ENCODE measurements around the gene MRPL17.

MRPL17 gene

GRCh38 chr11:6682591-6682935, 577 bp downstream of the MRPL17 start:
- no peak for DNase-seq (ENCODE audit: low spot score)

GRCh38 chr11:6681949-6682348, 1.2 kb downstream of the MRPL17 start:
- DNase-seq (ENCODE audit: low spot score): no peak

- no peak for DNase-seq (ENCODE audit: low spot score)
These were observed 1.6 kb downstream of the MRPL17 start for GRCh38 chr11:6681505-6681904.

GRCh38 chr11:6677018-6677417, 6.1 kb downstream of the MRPL17 start:
- DNase-seq (ENCODE audit: low spot score): no peak

GRCh38 chr11:6674862-6675261, 8.3 kb downstream of the MRPL17 start:
- no peak for DNase-seq (ENCODE audit: low spot score)

- DNase-seq (ENCODE audit: low spot score): no peak
These were observed 8.9 kb downstream of the MRPL17 start for GRCh38 chr11:6674219-6674597.

- no peak for DNase-seq (ENCODE audit: low spot score)
These were observed 9.5 kb downstream of the MRPL17 start for GRCh38 chr11:6673523-6674218.

- no peak for DNase-seq (ENCODE audit: low spot score)
These were observed 11.1 kb downstream of the MRPL17 start for GRCh38 chr11:6671991-6672390.

GRCh38 chr11:6670202-6670830, 12.8 kb downstream of the MRPL17 start:
- no peak for DNase-seq (ENCODE audit: low spot score)

GRCh38 chr11:6667733-6668374, 15.3 kb downstream of the MRPL17 start:
- DNase-seq (ENCODE audit: low spot score): no peak

GRCh38 chr11:6666302-6667183, 16.6 kb downstream of the MRPL17 start:
- DNase-seq (ENCODE audit: low spot score): no peak

GRCh38 chr11:6664551-6664950, 18.6 kb downstream of the MRPL17 start:
- DNase-seq (ENCODE audit: low spot score): no peak

GRCh38 chr11:6663794-6664469, 19.2 kb downstream of the MRPL17 start:
- DNase-seq (ENCODE audit: low spot score): no peak

GRCh38 chr11:6660712-6661111, 22.4 kb downstream of the MRPL17 start:
- DNase-seq (ENCODE audit: low spot score): no peak

- DNase-seq (ENCODE audit: low spot score): no peak
These were observed 24.5 kb downstream of the MRPL17 start for GRCh38 chr11:6658647-6659046.

- DNase-seq (ENCODE audit: low spot score): no peak
These were observed 25.8 kb downstream of the MRPL17 start for GRCh38 chr11:6657346-6657745.

- no peak for DNase-seq (ENCODE audit: low spot score)
These were observed 26.2 kb downstream of the MRPL17 start for GRCh38 chr11:6656936-6657335.

GRCh38 chr11:6656584-6656915, 26.6 kb downstream of the MRPL17 start:
- DNase-seq (ENCODE audit: low spot score): no peak

- no peak for DNase-seq (ENCODE audit: low spot score)
These were observed 27.2 kb downstream of the MRPL17 start, which contains the start of gene DCHS1 for GRCh38 chr11:6655790-6656583. Gene DCHS1, minus strand, starts transcription at chr11:6655809. Its CDS starts 14,196 bp downstream, at chr11:6641613.

- DNase-seq (ENCODE audit: low spot score): no peak
These were observed 27.9 kb downstream of the MRPL17 start for GRCh38 chr11:6655020-6655789.

Measured in HuH-7.5 (cell line).